ENCODE results near the gene LYSMD1.

DNA sequence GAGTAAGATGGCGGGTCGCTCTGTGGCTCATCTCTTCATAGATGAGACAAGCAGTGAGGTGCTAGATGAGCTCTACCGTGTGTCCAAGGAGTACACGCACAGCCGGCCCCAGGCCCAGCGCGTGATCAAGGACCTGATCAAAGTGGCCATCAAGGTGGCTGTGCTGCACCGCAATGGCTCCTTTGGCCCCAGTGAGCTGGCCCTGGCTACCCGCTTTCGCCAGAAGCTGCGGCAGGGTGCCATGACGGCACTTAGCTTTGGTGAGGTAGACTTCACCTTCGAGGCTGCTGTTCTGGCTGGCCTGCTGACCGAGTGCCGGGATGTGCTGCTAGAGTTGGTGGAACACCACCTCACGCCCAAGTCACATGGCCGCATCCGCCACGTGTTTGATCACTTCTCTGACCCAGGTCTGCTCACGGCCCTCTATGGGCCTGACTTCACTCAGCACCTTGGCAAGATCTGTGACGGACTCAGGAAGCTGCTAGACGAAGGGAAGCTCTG is 6.9 kb downstream of the LYSMD1 start:
- TF ChIP-seq, protein P1, sequence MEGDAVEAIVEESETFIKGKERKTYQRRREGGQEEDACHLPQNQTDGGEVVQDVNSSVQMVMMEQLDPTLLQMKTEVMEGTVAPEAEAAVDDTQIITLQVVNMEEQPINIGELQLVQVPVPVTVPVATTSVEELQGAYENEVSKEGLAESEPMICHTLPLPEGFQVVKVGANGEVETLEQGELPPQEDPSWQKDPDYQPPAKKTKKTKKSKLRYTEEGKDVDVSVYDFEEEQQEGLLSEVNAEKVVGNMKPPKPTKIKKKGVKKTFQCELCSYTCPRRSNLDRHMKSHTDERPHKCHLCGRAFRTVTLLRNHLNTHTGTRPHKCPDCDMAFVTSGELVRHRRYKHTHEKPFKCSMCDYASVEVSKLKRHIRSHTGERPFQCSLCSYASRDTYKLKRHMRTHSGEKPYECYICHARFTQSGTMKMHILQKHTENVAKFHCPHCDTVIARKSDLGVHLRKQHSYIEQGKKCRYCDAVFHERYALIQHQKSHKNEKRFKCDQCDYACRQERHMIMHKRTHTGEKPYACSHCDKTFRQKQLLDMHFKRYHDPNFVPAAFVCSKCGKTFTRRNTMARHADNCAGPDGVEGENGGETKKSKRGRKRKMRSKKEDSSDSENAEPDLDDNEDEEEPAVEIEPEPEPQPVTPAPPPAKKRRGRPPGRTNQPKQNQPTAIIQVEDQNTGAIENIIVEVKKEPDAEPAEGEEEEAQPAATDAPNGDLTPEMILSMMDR (IDR thresholded peaks at IDR 0.05): no peak
- no peak for TF ChIP-seq POLR2A (IDR thresholded peaks at IDR 0.05)

Measured in thyroid gland (tissue), 4 donors.